ENCODE results near the gene PMM1.

GRCh38 chr22:41597635-41597953 is 8.0 kb upstream of the PMM1 start:
- TF ChIP-seq POLR2A (IDR thresholded peaks at IDR 0.05) (no peak), CTCF (IDR thresholded peaks at IDR 0.05) (no peak), EP300 (IDR thresholded peaks at IDR 0.05) (no peak)
